Femur (tissue), 1 donor: ENCODE data around the gene AGAP3.

ENCODE experiments used
- DNase-seq: peaks from one replicate; pipeline ENCODE4 v3.0.0-alpha.2; 2017

AGAP3 gene

GRCh38 chr7:151074817-151075661 lies 11.2 kb upstream of the AGAP3 start:
- no peak for DNase-seq

GRCh38 chr7:151075662-151075971 lies 10.7 kb upstream of the AGAP3 start:
- DNase-seq, result no peak

- no peak for DNase-seq
These were observed 10.3 kb upstream of the AGAP3 start for GRCh38 chr7:151075978-151076426.

GRCh38 chr7:151076863-151077704 lies 9.2 kb upstream of the AGAP3 start:
- no peak for DNase-seq

GRCh38 chr7:151077705-151078232 lies 8.5 kb upstream of the AGAP3 start:
- no peak for DNase-seq

- DNase-seq, result no peak
These were observed 7.8 kb upstream of the AGAP3 start for GRCh38 chr7:151078233-151079040.

- DNase-seq, result no peak
These were observed 6.9 kb upstream of the AGAP3 start for GRCh38 chr7:151079199-151079910.

- DNase-seq, result no peak
These were observed 6.2 kb upstream of the AGAP3 start for GRCh38 chr7:151080067-151080521.

- DNase-seq, result peak; percentile 95
These were observed 5.6 kb upstream of the AGAP3 start, which contains the start of gene FASTK for GRCh38 chr7:151080522-151081169. Gene FASTK (minus strand): TSS chr7:151080809. CDS start chr7:151080766, 43 bp downstream.

- DNase-seq, result peak; percentile 57
These were observed 4.8 kb upstream of the AGAP3 start for GRCh38 chr7:151081170-151082101.

GRCh38 chr7:151082141-151083070 lies 3.9 kb upstream of the AGAP3 start:
- peak; percentile 28 for DNase-seq

GRCh38 chr7:151083071-151083823 lies 3.0 kb upstream of the AGAP3 start, which contains the start of gene TMUB1:
Gene TMUB1 (minus strand): TSS chr7:151083493. CDS start chr7:151082563, 930 bp downstream.
- DNase-seq, result peak; percentile 78

GRCh38 chr7:151083824-151084160 lies 2.5 kb upstream of the AGAP3 start:
- no peak for DNase-seq

GRCh38 chr7:151085329-151085690 lies 965 bp upstream of the AGAP3 start:
- no peak for DNase-seq

GRCh38 chr7:151086802-151087244 lies 548 bp downstream of the AGAP3 start:
- DNase-seq, result no peak

GRCh38 chr7:151087245-151088018 lies 1.2 kb downstream of the AGAP3 start:
- DNase-seq, result peak; percentile 53
